PFSK-1 (cell line): ENCODE results near the gene WFS1.

Experiments used
- POLR2AphosphoS5 ChIP-seq: IDR thresholded peaks from 2 replicates; pipeline ENCODE4 v1.6.1; 2012; ENCODE audit warnings: low read depth, mild to moderate bottlenecking, control low read depth, low read length, moderate library complexity
- TAF1 ChIP-seq: IDR thresholded peaks from 2 replicates; pipeline ENCODE4 v1.6.1; 2012; ENCODE audit warnings: low read length, control low read depth, borderline replicate concordance; ENCODE audit not compliant: insufficient read depth

DNA sequence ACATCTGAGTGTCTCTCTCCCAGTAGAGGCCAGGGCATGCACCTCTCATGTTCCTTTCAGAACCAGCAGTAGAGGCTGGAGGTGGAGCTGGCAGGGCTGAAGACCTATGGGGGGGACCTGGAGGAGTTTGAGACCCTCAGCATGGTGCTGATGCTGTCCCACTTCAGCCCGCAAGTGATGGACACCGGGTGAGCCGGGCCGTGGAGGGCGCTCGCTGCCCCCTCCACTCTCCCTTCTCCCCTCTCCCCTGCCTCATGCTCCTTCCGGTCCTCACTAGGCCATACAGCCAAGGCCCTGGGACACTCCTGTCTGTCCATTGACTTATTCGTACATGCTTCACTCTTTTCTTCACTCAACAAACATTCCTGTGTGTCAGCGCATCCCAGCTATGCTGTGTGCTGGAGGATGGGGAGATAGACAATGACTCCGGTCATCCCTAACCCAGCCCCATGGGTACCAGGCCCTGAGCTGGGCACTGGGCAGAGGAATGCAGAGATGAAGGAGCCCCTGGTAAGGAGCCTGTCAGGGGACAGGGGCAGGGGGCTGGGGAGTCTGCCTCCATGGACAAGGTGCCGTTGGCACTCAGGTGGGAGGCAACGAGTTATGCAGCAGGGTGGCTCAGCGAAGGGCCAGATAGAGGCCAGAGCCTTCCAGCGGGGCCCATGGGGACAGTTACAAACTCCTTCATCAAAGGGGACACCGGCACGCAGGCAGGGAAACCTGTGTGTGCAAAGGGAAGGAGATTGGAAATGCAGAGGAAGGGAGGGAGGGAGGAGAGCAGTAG, 28.4 kb upstream of the WFS1 start:
- no peak for TF ChIP-seq POLR2AphosphoS5
- TF ChIP-seq TAF1: no peak
